Cardiac muscle cell (in vitro differentiated cells and primary cell): ENCODE data around the gene KCNMA1. TPM values are rescaled to one million over a fixed set of nuclear protein-coding genes. Genes with fewer than 3 reads are reported as not detected.

Source experiments
- DNase-seq, 2 donors: peaks; one replicate each; pipeline versions ENCODE4 v3.0.0 to v3.0.0-alpha.2; 2010 to 2017; ENCODE audit warnings: low read depth in 1 of 2, low spot score in 1 of 2
- H3K27ac ChIP-seq: fragments of 200-600 bp; sonication (generic); 2 replicates; pipeline ENCODE4 v1.5.1; 2016
- H3K27me3 ChIP-seq: fragments of 200-600 bp; sonication (generic); 2 replicates; pipeline ENCODE4 v1.6.0; 2016; ENCODE audit warnings: control low read depth
- H3K36me3 ChIP-seq: fragments of 200-600 bp; sonication (generic); 2 replicates; pipeline ENCODE4 v1.5.1; 2016; ENCODE audit warnings: control low read depth
- H3K4me1 ChIP-seq: fragments of 200-600 bp; sonication (generic); 2 replicates; pipeline ENCODE4 v1.8.1; 2017; ENCODE audit warnings: low read depth, mild to moderate bottlenecking, mixed run types
- H3K4me3 ChIP-seq: fragments of 200-600 bp; sonication (generic); 2 replicates; pipeline ENCODE4 v1.5.1; 2016; ENCODE audit warnings: mild to moderate bottlenecking
- H3K9me3 ChIP-seq: fragments of 200-600 bp; sonication (generic); 2 replicates; pipeline ENCODE4 v1.5.1; 2017; ENCODE audit warnings: low read depth, mild to moderate bottlenecking, control low read depth
- polyA plus RNA-seq: library from polyadenylated mRNA; unstranded; fragments of >200 nt; fragmentation: Nextera tagmentation; extraction: Ambion mirVana; gene quantifications from 2 replicates; pipeline ENCODE4 v1.2.1, GENCODE V29; 2016
- total RNA-seq: library from RNA; depleted of rRNA; stranded (reverse); fragments of >200 nt; gene quantifications from 2 replicates; pipeline ENCODE4 v1.2.3, GENCODE V29; 2016
- TF ChIP-seq, protein P1 (sequence below): IDR thresholded peaks from 2 replicates; pipeline ENCODE4 v1.5.1; 2012; ENCODE audit warnings: low read depth, mild to moderate bottlenecking, low read length

Gene KCNMA1
- total and polyA plus RNA-seq, 2 experiments from 2014 or later: 1.8 to 1.9 TPM

GRCh38 chr10:77398986-77399755 is 238.4 kb downstream of the KCNMA1 start:
- Histone ChIP-seq H3K36me3 (no peaks in the 10 kb centered on the region), H3K9me3 (no peaks in the 10 kb centered on the region), H3K27me3 (no peaks in the 10 kb centered on the region), H3K4me3 (no peak overlapping the region), H3K27ac (no peak overlapping the region), H3K4me1 (no peaks in the 10 kb centered on the region)
- TF ChIP-seq, protein P1, sequence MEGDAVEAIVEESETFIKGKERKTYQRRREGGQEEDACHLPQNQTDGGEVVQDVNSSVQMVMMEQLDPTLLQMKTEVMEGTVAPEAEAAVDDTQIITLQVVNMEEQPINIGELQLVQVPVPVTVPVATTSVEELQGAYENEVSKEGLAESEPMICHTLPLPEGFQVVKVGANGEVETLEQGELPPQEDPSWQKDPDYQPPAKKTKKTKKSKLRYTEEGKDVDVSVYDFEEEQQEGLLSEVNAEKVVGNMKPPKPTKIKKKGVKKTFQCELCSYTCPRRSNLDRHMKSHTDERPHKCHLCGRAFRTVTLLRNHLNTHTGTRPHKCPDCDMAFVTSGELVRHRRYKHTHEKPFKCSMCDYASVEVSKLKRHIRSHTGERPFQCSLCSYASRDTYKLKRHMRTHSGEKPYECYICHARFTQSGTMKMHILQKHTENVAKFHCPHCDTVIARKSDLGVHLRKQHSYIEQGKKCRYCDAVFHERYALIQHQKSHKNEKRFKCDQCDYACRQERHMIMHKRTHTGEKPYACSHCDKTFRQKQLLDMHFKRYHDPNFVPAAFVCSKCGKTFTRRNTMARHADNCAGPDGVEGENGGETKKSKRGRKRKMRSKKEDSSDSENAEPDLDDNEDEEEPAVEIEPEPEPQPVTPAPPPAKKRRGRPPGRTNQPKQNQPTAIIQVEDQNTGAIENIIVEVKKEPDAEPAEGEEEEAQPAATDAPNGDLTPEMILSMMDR: no peak
- DNase-seq: peak in 1 of 2 donors; percentile 21

DNA sequence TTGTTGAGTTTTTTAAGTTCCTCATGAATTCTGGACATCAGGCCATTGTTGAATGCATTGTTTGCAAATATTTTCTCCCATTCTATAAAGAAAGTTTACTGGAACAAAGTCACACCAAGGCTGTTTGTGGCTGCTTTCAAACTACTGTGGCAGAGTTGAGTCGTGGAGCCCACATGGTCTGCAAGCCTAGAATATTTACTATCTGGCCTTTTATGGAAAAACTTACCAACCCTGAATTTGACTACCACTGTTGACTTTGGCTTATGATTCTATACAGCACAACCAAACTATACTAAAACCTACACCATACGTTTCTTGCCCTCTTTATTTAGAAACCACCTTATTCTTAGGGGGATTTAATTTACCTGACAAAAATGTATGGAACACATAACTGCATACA is 239.1 kb downstream of the KCNMA1 start:
- no peaks in the 10 kb centered on the region for H3K27me3 ChIP-seq
- H3K36me3 ChIP-seq: no peaks in the 10 kb centered on the region
- H3K4me3 ChIP-seq: no peak overlapping the region
- H3K9me3 ChIP-seq: no peaks in the 10 kb centered on the region
- no peak for DNase-seq
- H3K27ac ChIP-seq: no peak overlapping the region
- TF ChIP-seq, protein P1: no peak
- H3K4me1 ChIP-seq: no peaks in the 10 kb centered on the region

GRCh38 chr10:77397103-77397502 is 240.5 kb downstream of the KCNMA1 start:
- no peak overlapping the region for H3K4me3 ChIP-seq
- no peak for DNase-seq
- no peak overlapping the region for H3K27ac ChIP-seq
- H3K4me1 ChIP-seq: no peaks in the 10 kb centered on the region
- H3K27me3 ChIP-seq: no peaks in the 10 kb centered on the region
- H3K36me3 ChIP-seq: no peaks in the 10 kb centered on the region
- H3K9me3 ChIP-seq: no peaks in the 10 kb centered on the region
- TF ChIP-seq, protein P1: no peak

DNA sequence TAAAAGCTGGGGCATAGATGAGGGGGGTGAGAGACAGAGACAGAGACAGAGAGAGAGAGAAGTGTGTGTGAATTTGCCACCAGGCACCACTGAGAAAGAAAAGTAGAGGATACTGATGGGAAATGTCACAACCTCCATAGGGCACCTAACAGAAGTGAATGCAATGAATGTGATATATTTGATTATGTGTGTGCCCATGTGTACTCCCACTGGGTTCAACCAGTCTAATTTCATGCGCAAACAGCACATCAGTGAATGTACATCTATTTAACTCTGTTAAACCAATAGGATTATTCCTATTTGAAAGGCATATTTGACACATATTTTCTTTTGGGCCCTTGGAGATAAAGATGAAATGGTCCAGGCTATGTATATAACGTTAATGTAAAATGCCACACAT is 241.3 kb downstream of the KCNMA1 start:
- H3K4me1 ChIP-seq: no peaks in the 10 kb centered on the region
- TF ChIP-seq, protein P1: no peak
- no peak for DNase-seq
- H3K4me3 ChIP-seq: no peak overlapping the region
- no peaks in the 10 kb centered on the region for H3K27me3 ChIP-seq
- no peak overlapping the region for H3K27ac ChIP-seq
- no peaks in the 10 kb centered on the region for H3K9me3 ChIP-seq
- H3K36me3 ChIP-seq: no peaks in the 10 kb centered on the region

DNA sequence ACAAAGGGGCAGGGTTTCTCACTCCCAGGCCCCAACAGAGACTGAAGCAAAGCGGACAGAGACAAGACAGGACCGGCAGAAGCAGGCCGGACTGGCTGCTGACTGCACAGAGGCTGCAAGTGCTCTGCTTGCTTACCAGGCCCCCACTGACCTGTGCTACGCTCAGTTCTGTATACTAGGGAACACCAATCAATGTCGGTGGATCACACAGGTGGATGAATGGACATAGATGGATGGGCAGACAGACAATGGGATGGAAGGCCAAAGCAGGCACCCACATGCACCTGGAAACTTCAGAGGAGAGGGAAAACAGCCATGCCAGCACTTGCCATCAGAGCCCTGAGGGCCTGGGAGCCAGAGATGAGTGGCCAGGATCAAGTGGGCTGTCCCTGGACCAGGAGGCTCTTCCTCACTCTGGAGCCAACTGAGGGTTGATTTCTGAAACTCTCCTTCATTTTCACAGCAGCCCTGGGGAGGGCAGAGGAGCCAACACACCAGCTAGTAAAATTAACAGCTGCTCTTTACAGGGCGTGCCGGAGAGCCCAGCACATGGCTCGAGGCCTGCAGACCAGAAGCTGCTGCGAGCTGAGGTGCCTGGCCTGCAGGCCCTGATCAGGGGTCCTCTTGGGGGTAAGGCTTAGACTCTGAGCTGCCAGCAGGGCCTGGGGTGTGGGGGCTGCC is 243.6 kb downstream of the KCNMA1 start:
- no peaks in the 10 kb centered on the region for H3K9me3 ChIP-seq
- H3K4me1 ChIP-seq: peaks cover 10% of the 10 kb centered on the region
- no peak for DNase-seq
- H3K27ac ChIP-seq: no peak overlapping the region
- no peak overlapping the region for H3K4me3 ChIP-seq
- no peaks in the 10 kb centered on the region for H3K36me3 ChIP-seq
- TF ChIP-seq, protein P1: no peak
- no peaks in the 10 kb centered on the region for H3K27me3 ChIP-seq
